H9 (cell line): ENCODE measurements around the gene TRIM24. TPM values are rescaled to one million over a fixed set of nuclear protein-coding genes. Genes with fewer than 3 reads are reported as not detected.

Source experiments
- DNase-seq: peaks from one replicate; pipeline ENCODE4 v3.0.0-alpha.2; 2017
- H2AFZ ChIP-seq: one replicate; pipeline ENCODE4 v1.6.1; 2013; ENCODE audit warnings: mild to moderate bottlenecking, low read length, control low read depth, moderate library complexity
- H2AK5ac ChIP-seq: 2 replicates; pipeline ENCODE4 v1.6.1; 2013; ENCODE audit warnings: low read length, control low read depth, mixed read lengths; ENCODE audit not compliant: insufficient read length
- H2BK120ac ChIP-seq: one replicate; pipeline ENCODE4 v1.6.1; 2013; ENCODE audit warnings: low read depth, mild to moderate bottlenecking, low read length, control low read depth, inconsistent platforms; ENCODE audit not compliant: poor library complexity, severe bottlenecking
- H2BK12ac ChIP-seq: 2 replicates; pipeline ENCODE4 v1.6.1; 2013; ENCODE audit warnings: low read length, control low read depth, mixed read lengths, low read depth; ENCODE audit not compliant: insufficient read length
- H2BK15ac ChIP-seq: 2 replicates; pipeline ENCODE4 v1.6.1; 2013; ENCODE audit warnings: low read depth, low read length, control low read depth
- H2BK20ac ChIP-seq: one replicate; pipeline ENCODE4 v1.6.1; 2013; ENCODE audit warnings: low read depth, mild to moderate bottlenecking, low read length, control low read depth, inconsistent platforms; ENCODE audit not compliant: poor library complexity, severe bottlenecking
- H2BK5ac ChIP-seq: 2 replicates; pipeline ENCODE4 v1.6.1; 2013; ENCODE audit warnings: low read length, control low read depth, mixed read lengths; ENCODE audit not compliant: insufficient read length
- H3K14ac ChIP-seq: 2 replicates; pipeline ENCODE4 v1.6.1; 2013; ENCODE audit warnings: low read length, control low read depth; ENCODE audit not compliant: insufficient read depth
- H3K18ac ChIP-seq: 2 replicates; pipeline ENCODE4 v1.6.1; 2013; ENCODE audit warnings: low read depth, mild to moderate bottlenecking, mixed read lengths, low read length, control low read depth; ENCODE audit not compliant: insufficient read length
- H3K23ac ChIP-seq: 2 replicates; pipeline ENCODE4 v1.6.1; 2013; ENCODE audit warnings: low read length, control low read depth, mixed read lengths, low read depth; ENCODE audit not compliant: insufficient read length
- H3K23me2 ChIP-seq: 2 replicates; pipeline ENCODE4 v1.6.1; 2013; ENCODE audit warnings: low read depth, mild to moderate bottlenecking, mixed read lengths, low read length, control low read depth; ENCODE audit not compliant: insufficient read length, poor library complexity, severe bottlenecking
- H3K27ac ChIP-seq: 2 replicates; pipeline ENCODE4 v1.5.1; 2013; ENCODE audit warnings: low read length, control low read depth, mixed read lengths, low read depth; ENCODE audit not compliant: insufficient read length
- H3K27me3 ChIP-seq: 2 replicates; pipeline ENCODE4 v1.6.1; 2013; ENCODE audit warnings: low read length, control low read depth, inconsistent platforms; ENCODE audit not compliant: insufficient read depth
- H3K4ac ChIP-seq: 2 replicates; pipeline ENCODE4 v1.6.1; 2013; ENCODE audit warnings: low read depth, mild to moderate bottlenecking, control low read depth, inconsistent platforms, low read length, moderate library complexity
- H3K4me1 ChIP-seq: 2 replicates; pipeline ENCODE4 v1.6.1; 2013; ENCODE audit warnings: low read length, control low read depth, inconsistent platforms; ENCODE audit not compliant: insufficient read depth
- H3K4me2 ChIP-seq: 2 replicates; pipeline ENCODE4 v1.6.1; 2013; ENCODE audit warnings: low read length, control low read depth, mixed read lengths; ENCODE audit not compliant: insufficient read length, insufficient read depth
- H3K56ac ChIP-seq: 2 replicates; pipeline ENCODE4 v1.6.1; 2013; ENCODE audit warnings: low read depth, mild to moderate bottlenecking, mixed read lengths, low read length, control low read depth; ENCODE audit not compliant: insufficient read length
- H3K79me1 ChIP-seq: 2 replicates; pipeline ENCODE4 v1.6.1; 2013; ENCODE audit warnings: low read depth, mild to moderate bottlenecking, moderate library complexity, low read length, control low read depth, inconsistent platforms; ENCODE audit not compliant: insufficient read depth, poor library complexity, severe bottlenecking
- H3K79me2 ChIP-seq: 2 replicates; pipeline ENCODE4 v1.6.1; 2013; ENCODE audit warnings: low read length, control low read depth, inconsistent platforms; ENCODE audit not compliant: insufficient read depth
- H3K9ac ChIP-seq: 2 replicates; pipeline ENCODE4 v1.6.1; 2013; ENCODE audit warnings: low read length, control low read depth, mixed read lengths; ENCODE audit not compliant: insufficient read length; ENCODE audit errors: extremely low read depth
- H3K9me3 ChIP-seq: one replicate; pipeline ENCODE4 v1.6.1; 2013; ENCODE audit warnings: low read depth, low read length, inconsistent platforms; ENCODE audit not compliant: control insufficient read depth
- H3T11ph ChIP-seq: one replicate; pipeline ENCODE4 v1.6.1; 2013; ENCODE audit warnings: mild to moderate bottlenecking, low read length, control low read depth, inconsistent platforms
- H4K20me1 ChIP-seq: one replicate; pipeline ENCODE4 v1.6.1; 2013; ENCODE audit not compliant: control insufficient read depth, insufficient read length, insufficient read depth
- H4K5ac ChIP-seq: 2 replicates; pipeline ENCODE4 v1.6.1; 2013; ENCODE audit warnings: low read depth, mild to moderate bottlenecking, mixed read lengths, low read length, control low read depth; ENCODE audit not compliant: insufficient read length
- H4K8ac ChIP-seq: replicated peaks from 2 replicates; pipeline ENCODE4 v1.6.1; 2013; ENCODE audit warnings: low read length, control low read depth, mixed read lengths, low read depth; ENCODE audit not compliant: insufficient read length
- H4K91ac ChIP-seq: 2 replicates; pipeline ENCODE4 v1.6.1; 2013; ENCODE audit warnings: low read depth, mild to moderate bottlenecking, moderate library complexity, mixed read lengths, low read length, control low read depth; ENCODE audit not compliant: insufficient read length
- H3K27ac Mint-ChIP-seq, 3 experiments: 2 replicates in 2 of 3; 3 replicates in 1 of 3; pipeline ENCODE4 v1.8.0; 2020 to 2021; ENCODE audit warnings: mixed read lengths in 3 of 3, mild to moderate bottlenecking in 1 of 3, moderate library complexity in 1 of 3
- H3K27me3 Mint-ChIP-seq: 2 replicates; pipeline ENCODE4 v1.8.0; 2021; ENCODE audit warnings: low read depth, mild to moderate bottlenecking, moderate library complexity, mixed read lengths
- H3K36me3 Mint-ChIP-seq, 3 experiments: 2 replicates in 2 of 3; 3 replicates in 1 of 3; pipeline ENCODE4 v1.8.0; 2020 to 2021; ENCODE audit warnings: low read depth in 3 of 3, mixed read lengths in 3 of 3; ENCODE audit not compliant: insufficient read depth in 1 of 3
- H3K4me1 Mint-ChIP-seq, 2 experiments: 2 replicates each; pipeline ENCODE4 v1.8.0; 2020; ENCODE audit warnings: mixed read lengths in 2 of 2
- H3K4me3 Mint-ChIP-seq, 2 experiments: 2 replicates in 1 of 2; 3 replicates in 1 of 2; pipeline ENCODE4 v1.8.0; 2020 to 2021; ENCODE audit warnings: mild to moderate bottlenecking in 2 of 2, mixed read lengths in 2 of 2, moderate library complexity in 1 of 2
- H3K9me3 Mint-ChIP-seq, 2 experiments: 2 replicates in 1 of 2; 3 replicates in 1 of 2; pipeline ENCODE4 v1.8.0; 2020; ENCODE audit warnings: mild to moderate bottlenecking in 2 of 2, mixed read lengths in 2 of 2, moderate library complexity in 1 of 2
- WGBS: extraction: QIAGEN DNeasy Blood & Tissue Kit; methylation state at CpG from one replicate; pipeline ENCODE4 v1.1.7; 2013; ENCODE audit warnings: missing lambda C conversion rate, low lambda C conversion rate, mixed read lengths; ENCODE audit not compliant: insufficient read length; ENCODE audit errors: extremely low coverage; 5-methylcytosine and 5-hydroxymethylcytosine counted together
- total RNA-seq: library from RNA; stranded (reverse); gene quantifications from 2 replicates; pipeline ENCODE4 v1.2.1, GENCODE V29; 2021
- TF ChIP-seq, protein P1 (sequence below): fragments of 200-600 bp; sonication (generic); conservative IDR thresholded peaks from 3 replicates; pipeline ENCODE4 v1.8.0; 2021; ENCODE audit warnings: antibody characterized with exemption, mild to moderate bottlenecking

Gene TRIM24
- total RNA-seq, 1 experiment from 2014 or later: 260 TPM

- Histone ChIP-seq H3K23me2 (no peaks in the 10 kb centered on the region), H2BK20ac (no peak overlapping the region), H2AFZ (no peak overlapping the region), H3K14ac (no peak overlapping the region), H4K91ac (no peak overlapping the region), H3K56ac (no peak overlapping the region), H3K9ac (no peak overlapping the region), H3K9me3 (peaks cover 51% of the 10 kb centered on the region), H3K27me3 (no peaks in the 10 kb centered on the region), H3K23ac (no peak overlapping the region), H4K5ac (no peak overlapping the region), H3T11ph (no peak overlapping the region), H3K79me2 (no peaks in the 10 kb centered on the region), H4K20me1 (no peaks in the 10 kb centered on the region), H2AK5ac (no peak overlapping the region), H3K18ac (no peak overlapping the region), H3K4ac (no peak overlapping the region), H3K27ac (no peak overlapping the region), H2BK120ac (no peak overlapping the region), H3K79me1 (no peaks in the 10 kb centered on the region), H3K4me2 (no peak overlapping the region), H2BK5ac (no peak overlapping the region), H2BK12ac (no peak overlapping the region), H2BK15ac (no peak overlapping the region), H3K4me1 (no peaks in the 10 kb centered on the region), H4K8ac (no peak overlapping the region)
- peak overlapping the region in 2 of 3 experiments; percentile 81 to 89; a peak in 4 of 7 replicates for H3K27ac Mint-ChIP-seq
- no peak overlapping the region for H3K4me3 Mint-ChIP-seq
- peak; percentile 41 for DNase-seq
- TF ChIP-seq, protein P1, sequence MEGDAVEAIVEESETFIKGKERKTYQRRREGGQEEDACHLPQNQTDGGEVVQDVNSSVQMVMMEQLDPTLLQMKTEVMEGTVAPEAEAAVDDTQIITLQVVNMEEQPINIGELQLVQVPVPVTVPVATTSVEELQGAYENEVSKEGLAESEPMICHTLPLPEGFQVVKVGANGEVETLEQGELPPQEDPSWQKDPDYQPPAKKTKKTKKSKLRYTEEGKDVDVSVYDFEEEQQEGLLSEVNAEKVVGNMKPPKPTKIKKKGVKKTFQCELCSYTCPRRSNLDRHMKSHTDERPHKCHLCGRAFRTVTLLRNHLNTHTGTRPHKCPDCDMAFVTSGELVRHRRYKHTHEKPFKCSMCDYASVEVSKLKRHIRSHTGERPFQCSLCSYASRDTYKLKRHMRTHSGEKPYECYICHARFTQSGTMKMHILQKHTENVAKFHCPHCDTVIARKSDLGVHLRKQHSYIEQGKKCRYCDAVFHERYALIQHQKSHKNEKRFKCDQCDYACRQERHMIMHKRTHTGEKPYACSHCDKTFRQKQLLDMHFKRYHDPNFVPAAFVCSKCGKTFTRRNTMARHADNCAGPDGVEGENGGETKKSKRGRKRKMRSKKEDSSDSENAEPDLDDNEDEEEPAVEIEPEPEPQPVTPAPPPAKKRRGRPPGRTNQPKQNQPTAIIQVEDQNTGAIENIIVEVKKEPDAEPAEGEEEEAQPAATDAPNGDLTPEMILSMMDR: no peak
- H3K36me3 Mint-ChIP-seq: peaks cover 83 to 96% (median 93%) of the 10 kb centered on the region in 3 experiments
- H3K9me3 Mint-ChIP-seq: peaks cover 25 to 37% of the 10 kb centered on the region in 2 experiments
- H3K27me3 Mint-ChIP-seq: peaks cover 2% of the 10 kb centered on the region; the same call in 1 of the 2 replicates
- no CpG with 5 or more reads among the region's 8 CpGs for WGBS
- peaks cover 20 to 34% of the 10 kb centered on the region in 2 experiments for H3K4me1 Mint-ChIP-seq
These were observed 105.5 kb downstream of the TRIM24 start for GRCh38 chr7:138565451-138566114.
